GM23338 (cell line): Measurements from ENCODE around the gene GLRX. TPM values are rescaled to one million over a fixed set of nuclear protein-coding genes. Genes with fewer than 3 reads are reported as not detected.

Experiments
- ATAC-seq: fragments of 200-7000 bp; cut with Tn5 transposase; 3 replicates; pipeline ENCODE4 v1.9.1; 2020
- DNase-seq: peaks from one replicate; pipeline ENCODE4 v3.0.0-alpha.2; 2015; ENCODE audit warnings: low spot score
- H2AFZ ChIP-seq: fragments of 200-600 bp; sonication (generic); 2 replicates; pipeline ENCODE4 v1.8.0; 2016; ENCODE audit warnings: antibody characterized with exemption, mild to moderate bottlenecking, moderate library complexity
- H3F3A ChIP-seq: fragments of 200-600 bp; sonication (generic); replicated peaks from 2 replicates; pipeline ENCODE4 v1.8.0; 2017; ENCODE audit warnings: antibody characterized with exemption, mixed run types, low read depth
- H3K27ac ChIP-seq: fragments of 200-600 bp; sonication (generic); 2 replicates; pipeline ENCODE4 v1.6.1; 2016; ENCODE audit warnings: low read depth
- H3K27me3 ChIP-seq: fragments of 200-600 bp; sonication (generic); 2 replicates; pipeline ENCODE4 v1.8.0; 2016; ENCODE audit warnings: mild to moderate bottlenecking, mixed run types, moderate library complexity; ENCODE audit not compliant: insufficient read depth
- H3K36me3 ChIP-seq: fragments of 200-600 bp; sonication (generic); 2 replicates; pipeline ENCODE4 v1.8.0; 2016; ENCODE audit warnings: mild to moderate bottlenecking; ENCODE audit not compliant: insufficient read depth
- H3K4me1 ChIP-seq: fragments of 200-600 bp; sonication (generic); 2 replicates; pipeline ENCODE4 v1.8.0; 2016; ENCODE audit warnings: mild to moderate bottlenecking, moderate library complexity; ENCODE audit not compliant: insufficient read depth
- H3K4me2 ChIP-seq: fragments of 200-600 bp; sonication (generic); 2 replicates; pipeline ENCODE4 v1.7.1; 2017; ENCODE audit warnings: mixed run types
- H3K4me3 ChIP-seq: fragments of 200-600 bp; sonication (generic); 2 replicates; pipeline ENCODE4 v1.6.1; 2016; ENCODE audit warnings: mixed run types
- H3K79me2 ChIP-seq: fragments of 200-600 bp; sonication (generic); replicated peaks from 2 replicates; pipeline ENCODE4 v1.8.0; 2017; ENCODE audit warnings: mild to moderate bottlenecking; ENCODE audit not compliant: insufficient read depth
- H3K9me2 ChIP-seq: fragments of 200-600 bp; sonication (generic); 2 replicates; pipeline ENCODE4 v1.8.0; 2017; ENCODE audit not compliant: insufficient read depth
- H4K20me1 ChIP-seq: fragments of 200-600 bp; sonication (generic); replicated peaks from 2 replicates; pipeline ENCODE4 v1.8.0; 2017; ENCODE audit warnings: mild to moderate bottlenecking; ENCODE audit not compliant: insufficient read depth
- H3K27ac Mint-ChIP-seq: 2 replicates; pipeline ENCODE4 v1.8.0; 2020; ENCODE audit warnings: inconsistent platforms, mild to moderate bottlenecking, moderate library complexity, mixed read lengths
- H3K27me3 Mint-ChIP-seq: 3 replicates; pipeline ENCODE4 v1.8.0; 2022; ENCODE audit warnings: low read depth, mild to moderate bottlenecking, moderate library complexity, mixed read lengths, inconsistent platforms; ENCODE audit not compliant: insufficient read depth, poor library complexity
- H3K36me3 Mint-ChIP-seq: 3 replicates; pipeline ENCODE4 v1.8.0; 2021; ENCODE audit warnings: low read depth, mild to moderate bottlenecking, inconsistent platforms, moderate library complexity, mixed read lengths
- H3K4me1 Mint-ChIP-seq: 3 replicates; pipeline ENCODE4 v1.8.0; 2020; ENCODE audit warnings: mild to moderate bottlenecking, inconsistent platforms, mixed read lengths
- H3K4me3 Mint-ChIP-seq: 3 replicates; pipeline ENCODE4 v1.8.0; 2021; ENCODE audit warnings: moderate library complexity, mild to moderate bottlenecking, inconsistent platforms, mixed read lengths
- H3K9me3 Mint-ChIP-seq: 3 replicates; pipeline ENCODE4 v1.8.0; 2020; ENCODE audit warnings: moderate library complexity, mild to moderate bottlenecking, inconsistent platforms, mixed read lengths
- CREB1 ChIP-seq: fragments of 250-450 bp; sonication (Bioruptor Pico); IDR thresholded peaks from 2 replicates; pipeline ENCODE4 v1.5.0; 2020; ENCODE audit warnings: low read depth, mild to moderate bottlenecking, moderate library complexity
- EZH2 ChIP-seq: fragments of 200-600 bp; sonication (generic); IDR thresholded peaks from one replicate; pipeline ENCODE4 v1.8.0; 2017; ENCODE audit warnings: antibody characterized with exemption, mild to moderate bottlenecking, low read depth; ENCODE audit not compliant: unreplicated experiment
- NANOG ChIP-seq: IDR thresholded peaks from 2 replicates; pipeline ENCODE4 v1.6.1; 2016; ENCODE audit warnings: antibody characterized with exemption, borderline replicate concordance
- STAT1 ChIP-seq: IDR thresholded peaks from one replicate; pipeline ENCODE4 v1.6.1; 2016; ENCODE audit warnings: antibody characterized with exemption; ENCODE audit not compliant: unreplicated experiment
- polyA plus RNA-seq: library from polyadenylated mRNA; unstranded; fragments of >200 nt; fragmentation: Nextera tagmentation; extraction: Ambion mirVana; gene quantifications from 2 replicates; pipeline ENCODE4 v1.2.1, GENCODE V29; 2016
- total RNA-seq: library from RNA; depleted of rRNA; stranded (reverse); fragments of >200 nt; shearing (Covaris generic); gene quantifications from 2 replicates; pipeline ENCODE4 v1.2.3, GENCODE V29; 2014
- TF ChIP-seq, protein P1 (sequence below): IDR thresholded peaks from one replicate; pipeline ENCODE4 v1.6.1; 2018; ENCODE audit warnings: antibody characterized with exemption; ENCODE audit not compliant: unreplicated experiment
- TF ChIP-seq, protein P2 (sequence below): fragments of 250-450 bp; sonication (Bioruptor Pico); IDR thresholded peaks from 2 replicates; pipeline ENCODE4 v1.5.0; 2020; ENCODE audit warnings: mild to moderate bottlenecking, moderate library complexity

The GLRX gene
- total and polyA plus RNA-seq, 2 experiments from 2014 or later, result 9.5 to 42.2 TPM

DNA sequence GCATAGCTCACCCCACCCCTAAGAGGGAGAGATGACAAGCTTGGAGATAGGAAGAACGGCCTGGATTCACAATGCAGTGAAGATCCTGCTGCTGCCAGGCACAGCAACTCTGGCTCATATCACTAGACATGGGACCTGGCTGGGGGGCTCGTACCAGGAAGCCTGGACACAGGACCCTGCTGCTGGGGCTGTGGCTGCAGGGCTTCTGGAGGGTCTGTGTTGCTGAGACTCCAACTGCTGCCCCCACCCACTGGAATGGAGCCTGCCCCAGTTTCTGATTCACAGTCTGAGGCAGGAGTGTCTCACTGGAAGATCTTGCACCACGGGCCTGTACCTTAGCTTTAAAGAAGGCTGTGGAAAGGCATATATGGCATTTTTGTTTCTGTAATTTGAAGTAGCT, 31.0 kb upstream of the GLRX start:
- no peak overlapping the region for H3K27ac ChIP-seq
- ATAC-seq (no peak), DNase-seq (no peak)
- peaks cover 5% of the 10 kb centered on the region; the same call in 2 of the 3 replicates for H3K4me1 Mint-ChIP-seq
- H3K79me2 ChIP-seq, result no peaks in the 10 kb centered on the region
- H3K36me3 ChIP-seq, result no peaks in the 10 kb centered on the region
- no peak overlapping the region for H2AFZ ChIP-seq
- H3K4me3 ChIP-seq, result no peak overlapping the region
- H3K27me3 ChIP-seq, result no peaks in the 10 kb centered on the region
- no peak overlapping the region for H3K27ac Mint-ChIP-seq
- no peaks in the 10 kb centered on the region for H3K4me1 ChIP-seq
- no peaks in the 10 kb centered on the region for H3K36me3 Mint-ChIP-seq
- TF ChIP-seq EZH2 (no peak), NANOG (no peak), CREB1 (no peak), STAT1 (no peak)
- TF ChIP-seq, protein P1, sequence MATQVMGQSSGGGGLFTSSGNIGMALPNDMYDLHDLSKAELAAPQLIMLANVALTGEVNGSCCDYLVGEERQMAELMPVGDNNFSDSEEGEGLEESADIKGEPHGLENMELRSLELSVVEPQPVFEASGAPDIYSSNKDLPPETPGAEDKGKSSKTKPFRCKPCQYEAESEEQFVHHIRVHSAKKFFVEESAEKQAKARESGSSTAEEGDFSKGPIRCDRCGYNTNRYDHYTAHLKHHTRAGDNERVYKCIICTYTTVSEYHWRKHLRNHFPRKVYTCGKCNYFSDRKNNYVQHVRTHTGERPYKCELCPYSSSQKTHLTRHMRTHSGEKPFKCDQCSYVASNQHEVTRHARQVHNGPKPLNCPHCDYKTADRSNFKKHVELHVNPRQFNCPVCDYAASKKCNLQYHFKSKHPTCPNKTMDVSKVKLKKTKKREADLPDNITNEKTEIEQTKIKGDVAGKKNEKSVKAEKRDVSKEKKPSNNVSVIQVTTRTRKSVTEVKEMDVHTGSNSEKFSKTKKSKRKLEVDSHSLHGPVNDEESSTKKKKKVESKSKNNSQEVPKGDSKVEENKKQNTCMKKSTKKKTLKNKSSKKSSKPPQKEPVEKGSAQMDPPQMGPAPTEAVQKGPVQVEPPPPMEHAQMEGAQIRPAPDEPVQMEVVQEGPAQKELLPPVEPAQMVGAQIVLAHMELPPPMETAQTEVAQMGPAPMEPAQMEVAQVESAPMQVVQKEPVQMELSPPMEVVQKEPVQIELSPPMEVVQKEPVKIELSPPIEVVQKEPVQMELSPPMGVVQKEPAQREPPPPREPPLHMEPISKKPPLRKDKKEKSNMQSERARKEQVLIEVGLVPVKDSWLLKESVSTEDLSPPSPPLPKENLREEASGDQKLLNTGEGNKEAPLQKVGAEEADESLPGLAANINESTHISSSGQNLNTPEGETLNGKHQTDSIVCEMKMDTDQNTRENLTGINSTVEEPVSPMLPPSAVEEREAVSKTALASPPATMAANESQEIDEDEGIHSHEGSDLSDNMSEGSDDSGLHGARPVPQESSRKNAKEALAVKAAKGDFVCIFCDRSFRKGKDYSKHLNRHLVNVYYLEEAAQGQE, result no peak
- TF ChIP-seq, protein P2, sequence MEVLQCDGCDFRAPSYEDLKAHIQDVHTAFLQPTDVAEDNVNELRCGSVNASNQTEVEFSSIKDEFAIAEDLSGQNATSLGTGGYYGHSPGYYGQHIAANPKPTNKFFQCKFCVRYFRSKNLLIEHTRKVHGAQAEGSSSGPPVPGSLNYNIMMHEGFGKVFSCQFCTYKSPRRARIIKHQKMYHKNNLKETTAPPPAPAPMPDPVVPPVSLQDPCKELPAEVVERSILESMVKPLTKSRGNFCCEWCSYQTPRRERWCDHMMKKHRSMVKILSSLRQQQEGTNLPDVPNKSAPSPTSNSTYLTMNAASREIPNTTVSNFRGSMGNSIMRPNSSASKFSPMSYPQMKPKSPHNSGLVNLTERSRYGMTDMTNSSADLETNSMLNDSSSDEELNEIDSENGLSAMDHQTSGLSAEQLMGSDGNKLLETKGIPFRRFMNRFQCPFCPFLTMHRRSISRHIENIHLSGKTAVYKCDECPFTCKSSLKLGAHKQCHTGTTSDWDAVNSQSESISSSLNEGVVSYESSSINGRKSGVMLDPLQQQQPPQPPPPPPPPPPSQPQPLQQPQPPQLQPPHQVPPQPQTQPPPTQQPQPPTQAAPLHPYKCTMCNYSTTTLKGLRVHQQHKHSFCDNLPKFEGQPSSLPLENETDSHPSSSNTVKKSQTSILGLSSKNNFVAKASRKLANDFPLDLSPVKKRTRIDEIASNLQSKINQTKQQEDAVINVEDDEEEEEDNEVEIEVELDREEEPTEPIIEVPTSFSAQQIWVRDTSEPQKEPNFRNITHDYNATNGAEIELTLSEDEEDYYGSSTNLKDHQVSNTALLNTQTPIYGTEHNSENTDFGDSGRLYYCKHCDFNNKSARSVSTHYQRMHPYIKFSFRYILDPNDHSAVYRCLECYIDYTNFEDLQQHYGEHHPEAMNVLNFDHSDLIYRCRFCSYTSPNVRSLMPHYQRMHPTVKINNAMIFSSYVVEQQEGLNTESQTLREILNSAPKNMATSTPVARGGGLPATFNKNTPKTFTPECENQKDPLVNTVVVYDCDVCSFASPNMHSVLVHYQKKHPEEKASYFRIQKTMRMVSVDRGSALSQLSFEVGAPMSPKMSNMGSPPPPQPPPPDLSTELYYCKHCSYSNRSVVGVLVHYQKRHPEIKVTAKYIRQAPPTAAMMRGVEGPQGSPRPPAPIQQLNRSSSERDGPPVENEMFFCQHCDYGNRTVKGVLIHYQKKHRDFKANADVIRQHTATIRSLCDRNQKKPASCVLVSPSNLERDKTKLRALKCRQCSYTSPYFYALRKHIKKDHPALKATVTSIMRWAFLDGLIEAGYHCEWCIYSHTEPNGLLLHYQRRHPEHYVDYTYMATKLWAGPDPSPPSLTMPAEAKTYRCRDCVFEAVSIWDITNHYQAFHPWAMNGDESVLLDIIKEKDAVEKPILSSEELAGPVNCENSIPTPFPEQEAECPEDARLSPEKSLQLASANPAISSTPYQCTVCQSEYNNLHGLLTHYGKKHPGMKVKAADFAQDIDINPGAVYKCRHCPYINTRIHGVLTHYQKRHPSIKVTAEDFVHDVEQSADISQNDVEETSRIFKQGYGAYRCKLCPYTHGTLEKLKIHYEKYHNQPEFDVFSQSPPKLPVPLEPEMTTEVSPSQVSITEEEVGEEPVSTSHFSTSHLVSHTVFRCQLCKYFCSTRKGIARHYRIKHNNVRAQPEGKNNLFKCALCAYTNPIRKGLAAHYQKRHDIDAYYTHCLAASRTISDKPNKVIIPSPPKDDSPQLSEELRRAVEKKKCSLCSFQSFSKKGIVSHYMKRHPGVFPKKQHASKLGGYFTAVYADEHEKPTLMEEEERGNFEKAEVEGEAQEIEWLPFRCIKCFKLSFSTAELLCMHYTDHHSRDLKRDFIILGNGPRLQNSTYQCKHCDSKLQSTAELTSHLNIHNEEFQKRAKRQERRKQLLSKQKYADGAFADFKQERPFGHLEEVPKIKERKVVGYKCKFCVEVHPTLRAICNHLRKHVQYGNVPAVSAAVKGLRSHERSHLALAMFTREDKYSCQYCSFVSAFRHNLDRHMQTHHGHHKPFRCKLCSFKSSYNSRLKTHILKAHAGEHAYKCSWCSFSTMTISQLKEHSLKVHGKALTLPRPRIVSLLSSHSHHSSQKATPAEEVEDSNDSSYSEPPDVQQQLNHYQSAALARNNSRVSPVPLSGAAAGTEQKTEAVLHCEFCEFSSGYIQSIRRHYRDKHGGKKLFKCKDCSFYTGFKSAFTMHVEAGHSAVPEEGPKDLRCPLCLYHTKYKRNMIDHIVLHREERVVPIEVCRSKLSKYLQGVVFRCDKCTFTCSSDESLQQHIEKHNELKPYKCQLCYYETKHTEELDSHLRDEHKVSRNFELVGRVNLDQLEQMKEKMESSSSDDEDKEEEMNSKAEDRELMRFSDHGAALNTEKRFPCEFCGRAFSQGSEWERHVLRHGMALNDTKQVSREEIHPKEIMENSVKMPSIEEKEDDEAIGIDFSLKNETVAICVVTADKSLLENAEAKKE (CRISPR knock-in tag), result no peak
- H3F3A ChIP-seq, result no peaks in the 10 kb centered on the region
- no peaks in the 10 kb centered on the region for H3K9me3 Mint-ChIP-seq
- no peaks in the 10 kb centered on the region for H4K20me1 ChIP-seq
- H3K27me3 Mint-ChIP-seq, result no peaks in the 10 kb centered on the region
- no peak overlapping the region for H3K4me2 ChIP-seq
- H3K4me3 Mint-ChIP-seq, result no peak overlapping the region
- no peaks in the 10 kb centered on the region for H3K9me2 ChIP-seq
